ENCODE results near the gene PFKFB3. TPM values are rescaled to one million over a fixed set of nuclear protein-coding genes. Genes with fewer than 3 reads are reported as not detected.

Gene PFKFB3
- polyA plus RNA-seq, 3 donors = 12.2 to 101 (median 15.8) TPM

- 96% methylated on average over 9 of the region's 11 CpGs for WGBS (ENCODE audit: insufficient coverage)
- Mint-ChIP-seq H3K9me3 (peaks cover 0 to 8% (median under 1%) of the 10 kb centered on the region in 7 donors), H3K27me3 (ENCODE audit: low read depth in 3 of 3) (peaks cover 2 to 14% (median 3%) of the 10 kb centered on the region in 3 donors), H3K4me3 (no peak overlapping the region), H3K36me3 (peaks cover 3 to 5% of the 10 kb centered on the region in 2 donors), H3K4me1 (peaks cover 61% of the 10 kb centered on the region), H3K27ac (peak overlapping the region in 5 of 7 donors; percentile 30 to 87 (median 68))
- intact Hi-C loops (cut with micrococcal nuclease) = loop anchor here in 1 of 2 donors (10.0 kb wide), 2 partner anchors 46 to 54 kb away; no protein-coding TSS in a partner anchor
- H3K4me2 ChIP-seq (replicated peaks; ENCODE audit: extremely low read depth, low read length, poor library complexity, severe bottlenecking) = no peak overlapping the region
- no peaks in the 10 kb centered on the region for H3K79me2 ChIP-seq (ENCODE audit: insufficient read depth, low read length)
- no peaks in the 10 kb centered on the region for H3K36me3 ChIP-seq (replicated peaks in 1 of 2; ENCODE audit: control insufficient read depth in 1 of 2, insufficient read depth in 2 of 2, low read length in 2 of 2)
- TF ChIP-seq CTCF (IDR thresholded peaks at IDR 0.05) = no peak
- H3K9ac ChIP-seq (ENCODE audit: insufficient read depth, low read length, poor library complexity, severe bottlenecking) = no peak overlapping the region
- DNase-seq = no peak
- H4K20me1 ChIP-seq (ENCODE audit: insufficient read depth, low read length) = no peaks in the 10 kb centered on the region
- no peaks in the 10 kb centered on the region for H3K27me3 ChIP-seq (ENCODE audit: control insufficient read depth in 2 of 2, insufficient read depth in 2 of 2, low read length in 2 of 2)
- H3K4me3 ChIP-seq (replicated peaks in 1 of 3; ENCODE audit: low read depth in 2 of 3, low read length in 3 of 3) = no peak overlapping the region
- H3K27ac ChIP-seq (ENCODE audit: low read depth in 1 of 2, low read length in 2 of 2) = peak overlapping the region in 1 of 2 donors; percentile 87
- H3K4me1 ChIP-seq (ENCODE audit: control insufficient read depth in 1 of 2, insufficient read depth in 2 of 2, low read length in 2 of 2) = peaks cover 58 to 63% of the 10 kb centered on the region in 2 donors
- H2AFZ ChIP-seq (ENCODE audit: insufficient read depth, low read depth, low read length, poor library complexity, severe bottlenecking) = no peak overlapping the region
- H3K9me3 ChIP-seq (replicated peaks in 1 of 2; ENCODE audit: control insufficient read depth in 1 of 2, insufficient read depth in 1 of 2, low read length in 2 of 2) = no peaks in the 10 kb centered on the region
Observed at GRCh38 chr10:6299234-6299633, 96.5 kb downstream of the PFKFB3 start.

GRCh38 chr10:6299743-6300105 lies 97.0 kb downstream of the PFKFB3 start:
- H3K4me3 Mint-ChIP-seq = peak overlapping the region in 1 of 2 donors; percentile 26

More at GRCh38 chr10:6299743-6300105, 97.0 kb downstream of the PFKFB3 start:
- Mint-ChIP-seq H3K36me3 (peaks cover 2 to 5% of the 10 kb centered on the region in 2 donors), H3K4me1 (peaks cover 61% of the 10 kb centered on the region), H3K27ac (peak overlapping the region; percentile 82 to 93 (median 90)), H3K9me3 (peaks cover 0 to 4% (median 0%) of the 10 kb centered on the region in 7 donors), H3K27me3 (ENCODE audit: low read depth in 3 of 3) (peaks cover 2 to 14% (median 3%) of the 10 kb centered on the region in 3 donors)
- H3K27ac ChIP-seq (ENCODE audit: low read depth in 1 of 2, low read length in 2 of 2) = peak overlapping the region; percentile 78 to 87
- H3K9ac ChIP-seq (ENCODE audit: insufficient read depth, low read length, poor library complexity, severe bottlenecking) = no peak overlapping the region
- DNase-seq = no peak
- H3K36me3 ChIP-seq (replicated peaks in 1 of 2; ENCODE audit: control insufficient read depth in 1 of 2, insufficient read depth in 2 of 2, low read length in 2 of 2) = no peaks in the 10 kb centered on the region
- H2AFZ ChIP-seq (ENCODE audit: insufficient read depth, low read depth, low read length, poor library complexity, severe bottlenecking) = no peak overlapping the region
- no CpG with 5 or more reads among the region's 2 CpGs for WGBS (ENCODE audit: insufficient coverage)
- H4K20me1 ChIP-seq (ENCODE audit: insufficient read depth, low read length) = no peaks in the 10 kb centered on the region
- no peak for TF ChIP-seq CTCF (IDR thresholded peaks at IDR 0.05)
- no peaks in the 10 kb centered on the region for H3K27me3 ChIP-seq (ENCODE audit: control insufficient read depth in 2 of 2, insufficient read depth in 2 of 2, low read length in 2 of 2)
- peaks cover 58 to 64% of the 10 kb centered on the region in 2 donors for H3K4me1 ChIP-seq (ENCODE audit: control insufficient read depth in 1 of 2, insufficient read depth in 2 of 2, low read length in 2 of 2)
- H3K4me2 ChIP-seq (replicated peaks; ENCODE audit: extremely low read depth, low read length, poor library complexity, severe bottlenecking) = no peak overlapping the region
- no peaks in the 10 kb centered on the region for H3K79me2 ChIP-seq (ENCODE audit: insufficient read depth, low read length)
- H3K9me3 ChIP-seq (replicated peaks in 1 of 2; ENCODE audit: control insufficient read depth in 1 of 2, insufficient read depth in 1 of 2, low read length in 2 of 2) = no peaks in the 10 kb centered on the region
- no peak overlapping the region for H3K4me3 ChIP-seq (replicated peaks in 1 of 3; ENCODE audit: low read depth in 2 of 3, low read length in 3 of 3)
- intact Hi-C loops (cut with micrococcal nuclease) = loop anchor here (2.0 to 10.0 kb wide), 5 partner anchors 23 to 55 kb away; no protein-coding TSS in a partner anchor
